ENCODE data around the gene CCDC137. TPM values are rescaled to one million over a fixed set of nuclear protein-coding genes. Genes with fewer than 3 reads are reported as not detected.

CCDC137 gene
- total and polyA plus RNA-seq, 4 experiments from 2014 or later, result 5.3 to 29.3 (median 22.5) TPM

- ChIA-PET CTCF (ENCODE audit: partially characterized antibody) (interaction anchor here (0.7 kb wide), 1 partner anchor 1345 kb away, joined by 3 read pairs; no protein-coding TSS in a partner anchor), POLR2A (ENCODE audit: partially characterized antibody) (interaction anchor here (0.6 to 1.5 kb wide), 2 partner anchors 19 to 617 kb away, joined by 3 read pairs; partner anchors contain the start of gene MRPL12)
- Mint-ChIP-seq H3K27me3 (peaks cover 9 to 11% of the 10 kb centered on the region in 2 donors), H3K9me3 (no peaks in the 10 kb centered on the region), H3K36me3 (no peaks in the 10 kb centered on the region), H3K27ac (no peak overlapping the region), H3K4me1 (peaks cover 0 to 3% (median 1%) of the 10 kb centered on the region in 4 donors), H3K4me3 (no peak overlapping the region)
- no peaks in the 10 kb centered on the region for H3K9me3 ChIP-seq (ENCODE audit: control insufficient read depth in 1 of 2, low read length in 2 of 2)
- intact Hi-C loops (cut with micrococcal nuclease), result no loop called here
- H3K27me3 ChIP-seq (ENCODE audit: insufficient read depth, low read length), result no peaks in the 10 kb centered on the region
- no peak for DNase-seq
- H3K27ac ChIP-seq (ENCODE audit: low read depth, low read length), result no peak overlapping the region
- no peak overlapping the region for H3K4me3 ChIP-seq (ENCODE audit: low read length in 2 of 2)
- H3K36me3 ChIP-seq (ENCODE audit: insufficient read depth, low read length), result no peaks in the 10 kb centered on the region
- H3K4me1 ChIP-seq (ENCODE audit: insufficient read depth, low read length), result no peaks in the 10 kb centered on the region
Measured at GRCh38 chr17:81722184-81723120, 55.9 kb downstream of the CCDC137 start.

Small RNA genes lying within 50 kb of the gene (microRNA-seq; reads per million reads assigned to microRNA genes)
- gene MIR6786 (ENCODE audit: borderline microRNAs expressed, borderline number of aligned reads, borderline replicate concordance), result not detected

Other genes starting within 250 kb of the CCDC137 start
- 1,000 to 10,000 TPM; 1,031 to 1,038 TPM for gene ACTG1, start 153.9 kb upstream of the CCDC137 start, total RNA-seq
- 1,000 to 10,000 TPM; 1,338 to 1,651 TPM for gene ACTG1, start 153.9 kb upstream of the CCDC137 start, polyA plus RNA-seq
- gene FSCN2, start 138.4 kb upstream of the CCDC137 start, total RNA-seq, result 1 to 10 TPM in 1 of 2 experiments, under 1 TPM in 1; 0.75 to 1.0 TPM
- under 1 TPM in 1 of 2 donors, not detected in 1; 0.20 TPM for gene FSCN2, start 138.4 kb upstream of the CCDC137 start, polyA plus RNA-seq
- gene FAAP100, start 114.4 kb upstream of the CCDC137 start, total RNA-seq, result 10 to 100 TPM; 51.0 to 56.0 TPM
- 10 to 100 TPM in 1 of 2 donors, 1 to 10 TPM in 1; 8.5 to 16.8 TPM for gene FAAP100, start 114.4 kb upstream of the CCDC137 start, polyA plus RNA-seq
- 100 to 1,000 TPM in 1 of 2 experiments, 10 to 100 TPM in 1; 91.0 to 105 TPM for gene NPLOC4, start 29.6 kb upstream of the CCDC137 start, total RNA-seq
- gene NPLOC4, start 29.6 kb upstream of the CCDC137 start, polyA plus RNA-seq, result 10 to 100 TPM; 61.1 to 70.6 TPM
- gene TSPAN10, start 29.5 kb upstream of the CCDC137 start, total RNA-seq, result 1 to 10 TPM; 1.1 to 1.2 TPM
- under 1 TPM; 0.10 to 0.24 TPM for gene TSPAN10, start 29.5 kb upstream of the CCDC137 start, polyA plus RNA-seq
- gene PDE6G, start 10.2 kb upstream of the CCDC137 start, total RNA-seq, result 1 to 10 TPM in 1 of 2 experiments, under 1 TPM in 1; 0.87 to 1.3 TPM
- 1 to 10 TPM in 1 of 2 donors, under 1 TPM in 1; 0.83 to 1.2 TPM for gene PDE6G, start 10.2 kb upstream of the CCDC137 start, polyA plus RNA-seq
- 10 to 100 TPM; 52.5 to 60.8 TPM for gene OXLD1, start 132 bp upstream of the CCDC137 start, total RNA-seq
- 10 to 100 TPM; 68.8 to 83.2 TPM for gene OXLD1, start 132 bp upstream of the CCDC137 start, polyA plus RNA-seq
- gene ARL16, start 17.1 kb downstream of the CCDC137 start, total RNA-seq, result 10 to 100 TPM; 25.9 to 27.7 TPM
- gene ARL16, start 17.1 kb downstream of the CCDC137 start, polyA plus RNA-seq, result 10 to 100 TPM; 25.3 to 45.5 TPM
- gene HGS, start 17.3 kb downstream of the CCDC137 start, total RNA-seq, result 100 to 1,000 TPM; 182 to 206 TPM
- gene HGS, start 17.3 kb downstream of the CCDC137 start, polyA plus RNA-seq, result 10 to 100 TPM; 18.9 to 46.4 TPM
- 10 to 100 TPM; 21.9 to 25.6 TPM for gene MRPL12, start 36.6 kb downstream of the CCDC137 start, total RNA-seq
- gene MRPL12, start 36.6 kb downstream of the CCDC137 start, polyA plus RNA-seq, result 10 to 100 TPM; 42.5 to 47.5 TPM
- gene SLC25A10, start 45.5 kb downstream of the CCDC137 start, total RNA-seq, result 1 to 10 TPM; 4.0 to 5.0 TPM
- 1 to 10 TPM; 3.2 to 5.2 TPM for gene SLC25A10, start 45.5 kb downstream of the CCDC137 start, polyA plus RNA-seq
- not detected for gene GCGR, start 137.4 kb downstream of the CCDC137 start, total RNA-seq
- gene GCGR, start 137.4 kb downstream of the CCDC137 start, polyA plus RNA-seq, result not detected
- gene MCRIP1, start 166.6 kb downstream of the CCDC137 start, total RNA-seq, result 10 to 100 TPM; 65.8 to 71.0 TPM
- 10 to 100 TPM; 66.7 to 87.2 TPM for gene MCRIP1, start 166.6 kb downstream of the CCDC137 start, polyA plus RNA-seq
- not detected for gene PPP1R27, start 168.3 kb downstream of the CCDC137 start, total RNA-seq
- gene PPP1R27, start 168.3 kb downstream of the CCDC137 start, polyA plus RNA-seq, result under 1 TPM in 1 of 2 donors, not detected in 1; 0.18 TPM
- gene P4HB, start 193.8 kb downstream of the CCDC137 start, total RNA-seq, result 100 to 1,000 TPM; 392 to 409 TPM
- 100 to 1,000 TPM; 272 to 339 TPM for gene P4HB, start 193.8 kb downstream of the CCDC137 start, polyA plus RNA-seq
- 100 to 1,000 TPM; 380 to 382 TPM for gene ARHGDIA, start 204.6 kb downstream of the CCDC137 start, total RNA-seq
- 100 to 1,000 TPM in 1 of 2 donors, 10 to 100 TPM in 1; 84.8 to 205 TPM for gene ARHGDIA, start 204.6 kb downstream of the CCDC137 start, polyA plus RNA-seq
- gene ALYREF, start 224.8 kb downstream of the CCDC137 start, total RNA-seq, result 10 to 100 TPM; 47.2 to 47.7 TPM
- gene ALYREF, start 224.8 kb downstream of the CCDC137 start, polyA plus RNA-seq, result 10 to 100 TPM; 23.3 to 50.8 TPM
- 10 to 100 TPM; 53.8 to 57.0 TPM for gene ANAPC11, start 225.0 kb downstream of the CCDC137 start, total RNA-seq
- gene ANAPC11, start 225.0 kb downstream of the CCDC137 start, polyA plus RNA-seq, result 100 to 1,000 TPM; 262 to 267 TPM
- gene NPB, start 235.5 kb downstream of the CCDC137 start, total RNA-seq, result under 1 TPM; 0.61 to 0.79 TPM
- not detected for gene NPB, start 235.5 kb downstream of the CCDC137 start, polyA plus RNA-seq
- 10 to 100 TPM; 43.5 to 48.3 TPM for gene PCYT2, start 244.7 kb downstream of the CCDC137 start, total RNA-seq
- gene PCYT2, start 244.7 kb downstream of the CCDC137 start, polyA plus RNA-seq, result 10 to 100 TPM; 27.8 to 30.3 TPM